GM13977 (cell line): ENCODE measurements around the gene UBE2N.

Source experiments
- DNase-seq: peaks from one replicate; pipeline ENCODE4 v3.0.0; 2012; ENCODE audit warnings: low spot score
- in situ Hi-C: fragments of 300-500 bp; cut with MboI; formaldehyde crosslinking; loops from one replicate; pipeline ENCODE4 v1.12.0; 2022; ENCODE audit warnings: low sequenced_read_pairs, low pct_unique_long_range_greater_than_20kb, mixed read lengths, inconsistent platforms; ENCODE audit not compliant: unreplicated experiment
- TF ChIP-seq, protein P1 (sequence below): IDR thresholded peaks from 2 replicates; pipeline ENCODE4 v1.5.1; 2012; ENCODE audit warnings: mild to moderate bottlenecking, control low read depth; ENCODE audit not compliant: insufficient read depth; ENCODE audit errors: extremely low read depth, missing control alignments

The UBE2N gene, protein sequence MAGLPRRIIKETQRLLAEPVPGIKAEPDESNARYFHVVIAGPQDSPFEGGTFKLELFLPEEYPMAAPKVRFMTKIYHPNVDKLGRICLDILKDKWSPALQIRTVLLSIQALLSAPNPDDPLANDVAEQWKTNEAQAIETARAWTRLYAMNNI

DNA sequence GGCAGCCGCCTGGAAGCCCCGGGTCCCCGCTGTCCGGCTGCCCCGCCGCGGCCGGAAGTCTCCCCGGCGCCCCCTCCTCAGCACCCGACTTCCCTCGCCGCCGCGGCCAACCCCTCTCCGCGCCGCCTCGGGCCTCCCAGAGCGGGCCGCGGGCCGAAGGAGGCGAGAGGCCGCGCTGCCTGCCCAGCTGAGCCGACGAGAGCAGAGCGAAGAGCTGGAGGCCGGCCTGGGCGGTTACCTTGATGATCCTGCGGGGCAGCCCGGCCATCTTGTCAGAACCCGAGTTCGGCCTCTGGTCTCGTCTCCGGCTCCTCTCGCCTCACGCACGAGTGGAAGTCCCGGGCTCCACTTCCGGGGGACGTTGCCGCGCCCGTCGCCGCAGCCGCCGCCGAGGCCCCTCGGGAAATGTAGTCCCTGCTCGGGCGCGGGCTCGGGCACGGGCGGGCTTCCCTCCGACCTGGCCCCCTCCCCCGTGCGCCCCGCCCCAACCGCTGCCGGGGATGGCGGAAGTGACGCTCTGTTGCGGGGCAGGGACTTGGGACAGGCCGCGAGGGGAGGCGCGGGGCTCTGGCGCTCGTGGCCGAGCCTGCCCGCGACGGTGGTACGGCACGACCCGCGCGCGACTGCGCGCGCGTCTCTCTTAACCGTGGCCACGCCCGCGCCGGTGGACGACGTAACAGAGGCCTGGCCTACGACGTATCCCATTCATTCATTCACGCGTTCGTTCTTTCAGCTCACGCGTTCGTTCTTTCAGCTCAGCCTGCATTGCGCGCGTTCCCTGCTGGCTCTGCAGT, at the start of gene UBE2N:
UBE2N (minus strand) TSS at position 331 of the 794 bp plus-strand sequence; CDS start at position 268, 63 bp downstream.
- DNase-seq, result peak; percentile 94
- in situ Hi-C loops, result no loop called here
- TF ChIP-seq, protein P1, sequence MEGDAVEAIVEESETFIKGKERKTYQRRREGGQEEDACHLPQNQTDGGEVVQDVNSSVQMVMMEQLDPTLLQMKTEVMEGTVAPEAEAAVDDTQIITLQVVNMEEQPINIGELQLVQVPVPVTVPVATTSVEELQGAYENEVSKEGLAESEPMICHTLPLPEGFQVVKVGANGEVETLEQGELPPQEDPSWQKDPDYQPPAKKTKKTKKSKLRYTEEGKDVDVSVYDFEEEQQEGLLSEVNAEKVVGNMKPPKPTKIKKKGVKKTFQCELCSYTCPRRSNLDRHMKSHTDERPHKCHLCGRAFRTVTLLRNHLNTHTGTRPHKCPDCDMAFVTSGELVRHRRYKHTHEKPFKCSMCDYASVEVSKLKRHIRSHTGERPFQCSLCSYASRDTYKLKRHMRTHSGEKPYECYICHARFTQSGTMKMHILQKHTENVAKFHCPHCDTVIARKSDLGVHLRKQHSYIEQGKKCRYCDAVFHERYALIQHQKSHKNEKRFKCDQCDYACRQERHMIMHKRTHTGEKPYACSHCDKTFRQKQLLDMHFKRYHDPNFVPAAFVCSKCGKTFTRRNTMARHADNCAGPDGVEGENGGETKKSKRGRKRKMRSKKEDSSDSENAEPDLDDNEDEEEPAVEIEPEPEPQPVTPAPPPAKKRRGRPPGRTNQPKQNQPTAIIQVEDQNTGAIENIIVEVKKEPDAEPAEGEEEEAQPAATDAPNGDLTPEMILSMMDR, result peak; percentile 2

DNA sequence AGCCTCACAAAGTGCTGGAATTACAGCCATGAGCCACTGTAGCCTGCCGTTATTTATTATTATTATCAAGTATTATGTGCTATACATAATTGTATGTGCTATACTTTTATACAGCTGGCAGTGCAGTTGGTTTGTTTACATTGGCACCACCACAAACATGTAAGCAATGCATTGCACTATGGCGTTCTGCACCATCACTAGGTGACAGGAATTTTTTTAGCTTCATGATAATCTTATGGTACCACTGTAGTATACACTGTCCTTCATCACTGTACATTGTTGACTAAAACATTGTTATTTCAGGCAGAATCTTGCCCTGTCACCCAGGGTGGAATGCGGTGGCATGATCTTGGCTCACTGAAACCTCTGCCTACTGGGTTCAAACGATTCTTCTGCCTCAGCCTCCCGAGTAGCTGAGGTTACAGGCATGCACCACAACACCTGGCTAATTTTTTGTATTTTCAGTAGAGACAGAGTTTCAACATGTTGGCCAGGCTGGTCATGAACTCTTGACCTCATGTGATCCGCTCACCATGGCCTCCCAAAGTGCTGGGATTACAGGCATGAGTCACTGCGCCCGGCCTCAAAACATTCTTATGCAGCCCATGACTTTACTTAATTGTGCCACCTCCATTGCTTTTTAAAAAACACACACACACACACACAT, 42.7 kb upstream of the UBE2N start:
- in situ Hi-C loops, result no loop called here
- no peak for DNase-seq

DNA sequence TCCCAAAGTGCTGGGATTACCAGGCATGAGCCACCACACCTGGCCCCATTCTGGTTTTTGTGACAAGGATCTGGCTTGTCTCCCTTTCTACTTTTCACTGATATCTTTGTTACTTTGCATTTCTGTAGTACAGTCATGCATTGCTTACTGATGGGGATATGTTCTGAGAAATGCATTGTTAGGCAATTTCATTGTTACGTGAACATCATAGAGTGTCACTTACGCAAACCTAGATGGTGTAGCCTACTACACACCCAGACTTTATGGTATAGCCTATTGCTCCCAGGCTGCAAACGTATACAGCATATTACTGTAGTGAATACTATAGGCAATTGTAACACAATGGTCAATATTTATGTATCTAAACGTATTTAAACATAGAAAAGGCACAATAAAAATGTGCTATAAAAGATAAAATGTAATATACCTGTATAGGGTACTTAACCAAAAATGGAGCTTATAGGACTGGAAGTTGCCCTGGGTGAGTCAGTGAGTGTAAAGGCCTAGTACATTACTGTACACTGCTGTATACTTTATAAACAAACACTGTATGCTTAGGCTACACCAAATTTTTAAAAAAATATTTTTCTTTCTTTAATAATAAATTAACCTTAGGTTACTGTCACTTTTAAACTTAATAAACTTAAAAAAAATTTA, 41.5 kb upstream of the UBE2N start:
- in situ Hi-C loops, result no loop called here
- DNase-seq, result no peak

More for the DNA sequence above, 42.7 kb upstream of the UBE2N start:
- TF ChIP-seq, protein P1, result no peak

DNA sequence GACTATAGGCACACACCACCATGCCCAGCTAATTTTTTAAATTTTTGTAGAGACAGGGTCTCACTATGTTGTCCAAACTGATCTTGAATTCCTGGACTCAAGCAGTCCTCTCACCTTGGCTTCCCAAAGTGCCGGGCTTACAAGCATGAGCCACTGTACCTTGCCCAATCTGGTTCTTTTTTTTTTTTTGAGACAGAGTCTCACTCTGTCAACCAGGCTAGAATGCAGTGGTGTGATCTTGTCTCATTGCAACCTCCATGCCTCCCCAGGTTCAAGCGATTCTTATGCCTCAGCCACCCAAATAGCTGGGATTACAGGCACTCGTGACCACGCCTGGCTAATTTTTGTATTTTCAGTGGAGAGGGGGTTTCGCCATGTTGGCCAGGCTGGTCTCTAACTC, 41.0 kb upstream of the UBE2N start:
- in situ Hi-C loops, result no loop called here
- TF ChIP-seq, protein P1, result no peak
- DNase-seq, result no peak

More for the DNA sequence above, 41.5 kb upstream of the UBE2N start:
- TF ChIP-seq, protein P1, result no peak

DNA sequence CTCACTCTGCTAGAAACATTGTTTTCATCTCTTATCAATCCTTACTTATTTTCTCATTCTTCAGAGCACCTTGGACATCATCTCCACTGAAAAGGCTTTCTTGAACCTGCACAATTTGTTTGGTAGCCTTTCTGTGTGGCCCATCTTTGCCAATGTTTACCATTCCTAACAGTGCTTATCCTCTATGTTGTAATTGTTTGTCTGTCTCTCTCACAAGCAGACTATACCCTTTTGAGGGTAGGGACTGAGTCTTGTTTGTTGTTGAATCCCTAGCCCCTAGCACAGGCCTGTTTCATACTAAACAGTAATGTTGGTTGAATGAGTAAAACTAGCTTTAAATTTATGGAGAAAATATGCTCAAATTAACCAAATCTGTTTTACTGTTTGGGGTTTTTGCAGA, 34.8 kb upstream of the UBE2N start:
- TF ChIP-seq, protein P1, result no peak
- in situ Hi-C loops, result no loop called here
- DNase-seq, result no peak

DNA sequence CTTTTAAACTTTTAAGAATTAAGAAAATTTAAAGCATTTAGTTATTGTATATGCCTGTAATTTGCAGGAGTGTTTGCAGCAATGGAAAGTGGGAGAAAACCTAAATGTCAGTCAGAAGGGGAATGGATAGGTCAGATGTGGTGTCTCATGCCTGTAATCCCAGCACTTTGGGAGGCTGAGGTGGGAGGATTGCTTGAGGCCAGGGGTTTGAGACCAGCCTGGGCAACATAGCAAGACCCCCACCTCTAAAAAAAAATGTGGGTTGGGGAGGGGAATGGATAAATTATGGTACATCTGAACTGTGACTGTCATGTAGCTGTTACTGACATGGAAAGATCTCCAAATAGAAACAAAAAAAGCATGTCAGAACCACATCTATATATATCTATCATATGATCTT, 27.6 kb upstream of the UBE2N start:
- DNase-seq, result no peak
- TF ChIP-seq, protein P1, result no peak
- in situ Hi-C loops, result no loop called here
